ENCODE measurements around the gene C14orf119. TPM values are rescaled to one million over a fixed set of nuclear protein-coding genes. Genes with fewer than 3 reads are reported as not detected.

The C14orf119 gene
- total and polyA plus RNA-seq, 9 donors, result 13.8 to 55.6 (median 41.5) TPM

GRCh38 chr14:23054000-23054811 is 41.1 kb upstream of the C14orf119 start:
- WGBS, 3 donors, result 81 to 84% (median 81%) methylated on average over 16 to 17 of the region's 17 CpGs
- peak in 2 of 5 donors; percentile 25 to 40 for DNase-seq
- Histone ChIP-seq H3K27ac (no peak overlapping the region), H3K36me3 (no peaks in the 10 kb centered on the region), H3K4me1 (ENCODE audit: insufficient read depth) (no peaks in the 10 kb centered on the region), H3K9me3 (no peaks in the 10 kb centered on the region), H3K4me3 (no peak overlapping the region), H3K27me3 (no peaks in the 10 kb centered on the region)
- TF ChIP-seq EP300 (IDR thresholded peaks at IDR 0.05) (no peak), POLR2A (IDR thresholded peaks at IDR 0.05) (no peak), CTCF (IDR thresholded peaks at IDR 0.05) (no peak)
- intact Hi-C loops (cut with DNase I), result loop anchor here in 1 of 4 donors (5.0 kb wide), 1 partner anchor 57 kb away; no protein-coding TSS in a partner anchor

GRCh38 chr14:23055147-23055550 is 40.2 kb upstream of the C14orf119 start:
- no peak overlapping the region for H3K27ac ChIP-seq
- WGBS, 3 donors, result 96 to 97% (median 97%) methylated on average over 12 of the region's 12 CpGs
- H3K36me3 ChIP-seq, result no peaks in the 10 kb centered on the region
- no peaks in the 10 kb centered on the region for H3K9me3 ChIP-seq
- no peak overlapping the region for H3K4me3 ChIP-seq
- H3K27me3 ChIP-seq, result no peaks in the 10 kb centered on the region
- DNase-seq, result peak in 1 of 5 donors; percentile 17
- TF ChIP-seq CTCF (IDR thresholded peaks at IDR 0.05) (no peak), POLR2A (IDR thresholded peaks at IDR 0.05) (no peak), EP300 (IDR thresholded peaks at IDR 0.05) (no peak)
- H3K4me1 ChIP-seq (ENCODE audit: insufficient read depth), result no peaks in the 10 kb centered on the region
- intact Hi-C loops (cut with DNase I), result loop anchor here in 2 of 4 donors (5.0 kb wide), 1 partner anchor 68 kb away; no protein-coding TSS in a partner anchor

GRCh38 chr14:23055621-23056144 is 39.6 kb upstream of the C14orf119 start:
- intact Hi-C loops (cut with DNase I), result loop anchor here in 3 of 4 donors (2.0 to 5.0 kb wide), 2 partner anchors 68 to 69 kb away; no protein-coding TSS in a partner anchor
- WGBS, 3 donors, result 60 to 77% (median 71%) methylated on average over 6 of the region's 6 CpGs
- no peaks in the 10 kb centered on the region for H3K9me3 ChIP-seq
- no peaks in the 10 kb centered on the region for H3K36me3 ChIP-seq
- peak in 3 of 5 donors; percentile 33 to 54 (median 36) for DNase-seq
- H3K4me1 ChIP-seq (ENCODE audit: insufficient read depth), result no peaks in the 10 kb centered on the region
- no peak overlapping the region for H3K4me3 ChIP-seq
- no peaks in the 10 kb centered on the region for H3K27me3 ChIP-seq
- H3K27ac ChIP-seq, result no peak overlapping the region
- TF ChIP-seq POLR2A (IDR thresholded peaks at IDR 0.05) (no peak), CTCF (IDR thresholded peaks at IDR 0.05) (no peak), EP300 (IDR thresholded peaks at IDR 0.05) (no peak)

- H3K36me3 ChIP-seq, result no peaks in the 10 kb centered on the region
- intact Hi-C loops (cut with DNase I), result loop anchor here in 3 of 4 donors (2.0 to 5.0 kb wide), 2 partner anchors 69 to 70 kb away; no protein-coding TSS in a partner anchor
- no peaks in the 10 kb centered on the region for H3K4me1 ChIP-seq (ENCODE audit: insufficient read depth)
- no peaks in the 10 kb centered on the region for H3K9me3 ChIP-seq
- peak in 4 of 5 donors; percentile 36 to 59 (median 50) for DNase-seq
- no peak overlapping the region for H3K4me3 ChIP-seq
- 7 to 16% (median 10%) methylated on average over 17 of the region's 17 CpGs for WGBS, 3 donors
- no peak overlapping the region for H3K27ac ChIP-seq
- peak; percentile 17 to 22 (median 19) for TF ChIP-seq CTCF (IDR thresholded peaks at IDR 0.05)
- TF ChIP-seq EP300 (IDR thresholded peaks at IDR 0.05), result no peak
- H3K27me3 ChIP-seq, result no peaks in the 10 kb centered on the region
Observed at GRCh38 chr14:23056145-23056955, 39.0 kb upstream of the C14orf119 start.

Data from ovary (tissue), 9 donors.